Ovary (tissue), 3 donors: Measurements from ENCODE around the gene NRXN3.

Experiments used
- POLR2A ChIP-seq: fragments of 450-650 bp; IDR thresholded peaks from one replicate; pipeline ENCODE4 v1.6.1; 2017; ENCODE audit warnings: antibody characterized with exemption, mild to moderate bottlenecking, moderate library complexity
- TF ChIP-seq, protein P1 (sequence below), 3 donors: fragments of 450-650 bp in 2 of 3; fragments of 200-600 bp in 1 of 3; IDR thresholded peaks; one replicate each; pipeline versions ENCODE4 v1.5.1 to v1.8.0; 2016 to 2022; ENCODE audit warnings: antibody characterized with exemption in 3 of 3, mild to moderate bottlenecking in 1 of 3
- donor health status: DM: no; HTN: no; CAD: no.

- TF ChIP-seq, protein P1, sequence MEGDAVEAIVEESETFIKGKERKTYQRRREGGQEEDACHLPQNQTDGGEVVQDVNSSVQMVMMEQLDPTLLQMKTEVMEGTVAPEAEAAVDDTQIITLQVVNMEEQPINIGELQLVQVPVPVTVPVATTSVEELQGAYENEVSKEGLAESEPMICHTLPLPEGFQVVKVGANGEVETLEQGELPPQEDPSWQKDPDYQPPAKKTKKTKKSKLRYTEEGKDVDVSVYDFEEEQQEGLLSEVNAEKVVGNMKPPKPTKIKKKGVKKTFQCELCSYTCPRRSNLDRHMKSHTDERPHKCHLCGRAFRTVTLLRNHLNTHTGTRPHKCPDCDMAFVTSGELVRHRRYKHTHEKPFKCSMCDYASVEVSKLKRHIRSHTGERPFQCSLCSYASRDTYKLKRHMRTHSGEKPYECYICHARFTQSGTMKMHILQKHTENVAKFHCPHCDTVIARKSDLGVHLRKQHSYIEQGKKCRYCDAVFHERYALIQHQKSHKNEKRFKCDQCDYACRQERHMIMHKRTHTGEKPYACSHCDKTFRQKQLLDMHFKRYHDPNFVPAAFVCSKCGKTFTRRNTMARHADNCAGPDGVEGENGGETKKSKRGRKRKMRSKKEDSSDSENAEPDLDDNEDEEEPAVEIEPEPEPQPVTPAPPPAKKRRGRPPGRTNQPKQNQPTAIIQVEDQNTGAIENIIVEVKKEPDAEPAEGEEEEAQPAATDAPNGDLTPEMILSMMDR (IDR thresholded peaks at IDR 0.05) = no peak
- no peak for TF ChIP-seq POLR2A
Measured at GRCh38 chr14:79881299-79881698, 1711.1 kb downstream of the NRXN3 start.
